Activated naive CD8-positive, alpha-beta T cell (primary cell): ENCODE data around the gene ZNHIT3.
A peak's percentile ranks its signal among the peaks of the same experiment; 100 is the strongest.
"Not testable (repeated sequence)": the region's sequence is repeated elsewhere in the genome, so short reads cannot be mapped to it uniquely, and the experiment has no call there.

Experiments used
- H3K27ac Mint-ChIP-seq: one replicate; pipeline ENCODE4 v1.8.0; 2021; ENCODE audit warnings: mixed read lengths
- H3K27me3 Mint-ChIP-seq: one replicate; pipeline ENCODE4 v1.8.0; 2021; ENCODE audit warnings: mixed read lengths
- H3K36me3 Mint-ChIP-seq: one replicate; pipeline ENCODE4 v1.8.0; 2021; ENCODE audit warnings: mixed read lengths
- H3K4me1 Mint-ChIP-seq: one replicate; pipeline ENCODE4 v1.8.0; 2021; ENCODE audit warnings: low read depth, mixed read lengths
- H3K4me3 Mint-ChIP-seq: one replicate; pipeline ENCODE4 v1.8.0; 2021; ENCODE audit warnings: mild to moderate bottlenecking, mixed read lengths
- H3K9me3 Mint-ChIP-seq: one replicate; pipeline ENCODE4 v1.8.0; 2021; ENCODE audit warnings: low read depth, mixed read lengths

Gene ZNHIT3

DNA sequence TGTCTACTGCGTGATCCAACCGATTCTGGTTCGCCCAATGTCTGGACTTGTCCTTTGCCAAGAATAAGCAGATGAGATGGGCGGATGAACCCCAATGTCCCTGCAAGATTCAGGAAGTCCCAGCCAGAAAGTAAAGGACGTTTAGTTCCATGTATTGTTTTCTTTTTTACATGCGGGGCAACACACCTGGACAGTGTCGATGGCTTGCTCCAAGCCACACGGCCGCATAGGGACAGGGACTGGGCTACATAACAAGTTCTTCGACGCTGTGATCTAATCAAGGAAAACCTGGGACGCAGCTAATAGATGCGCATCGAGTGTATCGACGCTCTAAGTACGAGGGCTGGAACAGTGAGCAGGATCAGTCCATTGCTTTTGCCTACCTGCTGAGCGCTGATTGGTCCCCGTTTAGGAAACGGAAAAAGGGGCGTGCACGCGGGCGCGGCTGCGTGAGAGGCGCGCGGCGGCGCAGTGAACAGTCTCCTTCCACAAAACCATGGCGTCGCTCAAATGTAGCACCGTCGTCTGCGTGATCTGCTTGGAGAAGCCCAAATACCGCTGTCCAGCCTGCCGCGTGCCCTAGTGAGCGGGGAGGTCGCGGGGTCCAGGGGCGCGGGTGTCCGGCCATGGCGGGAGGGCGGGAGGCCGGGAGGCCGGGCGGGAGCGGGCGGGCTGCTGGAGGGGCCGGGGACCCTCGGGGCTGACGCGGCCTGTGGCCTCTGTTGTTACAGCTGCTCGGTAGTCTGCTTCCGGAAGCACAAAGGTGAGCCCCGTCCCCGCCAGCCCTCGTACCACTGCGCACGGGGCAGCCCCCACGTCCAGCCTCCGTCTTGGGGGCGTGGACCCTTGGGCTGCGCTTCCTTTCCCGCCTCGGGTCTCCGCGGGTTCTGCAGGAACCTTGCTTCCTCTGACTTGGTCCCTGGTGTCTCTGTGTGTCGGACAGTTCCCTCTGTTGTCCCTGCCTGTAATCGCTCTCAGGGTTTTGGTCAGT is at the start of gene ZNHIT3:
Gene ZNHIT3, plus strand, starts transcription at position 478 of the 991 bp plus-strand sequence. Its CDS starts 19 bp downstream, at position 497.
- peak within 1 kb of the TSS; percentile 99 for H3K4me3 Mint-ChIP-seq

DNA sequence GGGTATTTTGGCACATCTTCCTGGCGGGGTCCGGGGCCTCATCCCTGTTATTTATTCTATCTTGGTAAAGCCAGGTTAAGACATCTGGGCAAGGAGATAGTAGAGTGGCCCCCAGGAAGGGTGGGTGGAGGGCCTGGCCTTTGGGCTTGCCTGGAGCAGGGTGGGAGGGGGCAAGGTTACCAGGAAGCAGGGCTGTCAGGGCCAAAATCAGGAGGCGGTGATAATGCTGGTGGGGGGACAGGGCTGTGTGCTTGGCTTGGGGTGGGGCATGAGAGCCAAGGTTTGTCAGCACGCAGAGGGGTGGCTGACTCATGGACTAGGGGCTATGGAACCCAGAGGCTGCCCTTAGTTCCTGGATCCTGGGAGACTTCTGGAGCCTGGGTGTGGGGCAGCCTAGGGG is 44.7 kb upstream of the ZNHIT3 start:
- H3K27ac Mint-ChIP-seq, H3K4me1 Mint-ChIP-seq, H3K9me3 Mint-ChIP-seq, H3K27me3 Mint-ChIP-seq, H3K4me3 Mint-ChIP-seq, H3K36me3 Mint-ChIP-seq: not testable (repeated sequence)

More for the DNA sequence above, at the start of gene ZNHIT3:
- Mint-ChIP-seq H3K27ac (peak within 1 kb of the TSS; percentile 100), H3K4me1 (peaks cover 51% of the 10 kb centered on the region), H3K9me3 (no peaks in the 10 kb centered on the region), H3K36me3 (peaks cover 16% of the 10 kb centered on the region), H3K27me3 (peaks cover 8% of the 10 kb centered on the region)

DNA sequence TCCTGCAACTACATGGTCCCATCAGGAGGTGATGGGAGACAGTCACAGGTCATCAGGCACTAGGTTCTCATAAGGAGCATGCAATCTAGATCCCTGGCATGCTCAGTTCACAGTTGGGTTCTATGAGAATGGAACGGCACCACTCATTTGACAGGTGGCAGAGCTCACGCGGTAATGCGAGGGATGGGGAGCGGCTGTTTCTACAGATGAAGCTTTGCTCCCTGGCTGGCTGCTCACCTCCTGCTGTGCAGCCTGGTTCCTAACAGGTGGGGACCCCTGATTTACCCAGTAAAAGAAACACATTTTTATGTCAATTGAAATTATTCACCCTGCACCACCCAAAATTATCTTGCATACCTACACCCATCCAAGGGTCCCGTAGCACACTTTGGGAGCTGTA is 42.7 kb upstream of the ZNHIT3 start:
- H3K9me3 Mint-ChIP-seq, result no peaks in the 10 kb centered on the region
- H3K27ac Mint-ChIP-seq, result no peak overlapping the region
- no peaks in the 10 kb centered on the region for H3K27me3 Mint-ChIP-seq
- H3K4me3 Mint-ChIP-seq, result no peak overlapping the region
- no peaks in the 10 kb centered on the region for H3K36me3 Mint-ChIP-seq
- no peaks in the 10 kb centered on the region for H3K4me1 Mint-ChIP-seq

DNA sequence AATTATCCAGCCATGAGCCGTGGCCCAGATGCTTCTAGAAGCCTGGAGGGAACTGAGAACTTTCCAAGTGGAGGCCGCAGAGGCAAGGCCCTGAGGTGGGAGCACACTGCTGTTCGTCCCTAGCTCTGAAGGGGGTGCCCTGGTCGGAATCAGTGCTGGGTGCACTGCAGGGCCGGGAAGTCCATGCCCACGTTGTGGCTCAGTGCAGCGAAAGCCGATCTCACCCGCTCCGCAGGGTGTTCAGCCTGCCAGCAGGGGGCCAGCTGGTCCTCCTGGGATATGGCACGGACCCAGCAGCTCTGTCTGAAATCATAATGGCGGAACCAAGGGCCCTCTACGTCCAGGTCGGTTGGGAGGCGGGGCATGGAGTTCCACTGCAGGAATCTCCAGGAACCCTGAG is 36.5 kb upstream of the ZNHIT3 start:
- not testable (repeated sequence) for H3K9me3 Mint-ChIP-seq, H3K4me3 Mint-ChIP-seq, H3K36me3 Mint-ChIP-seq, H3K27me3 Mint-ChIP-seq, H3K27ac Mint-ChIP-seq, H3K4me1 Mint-ChIP-seq

DNA sequence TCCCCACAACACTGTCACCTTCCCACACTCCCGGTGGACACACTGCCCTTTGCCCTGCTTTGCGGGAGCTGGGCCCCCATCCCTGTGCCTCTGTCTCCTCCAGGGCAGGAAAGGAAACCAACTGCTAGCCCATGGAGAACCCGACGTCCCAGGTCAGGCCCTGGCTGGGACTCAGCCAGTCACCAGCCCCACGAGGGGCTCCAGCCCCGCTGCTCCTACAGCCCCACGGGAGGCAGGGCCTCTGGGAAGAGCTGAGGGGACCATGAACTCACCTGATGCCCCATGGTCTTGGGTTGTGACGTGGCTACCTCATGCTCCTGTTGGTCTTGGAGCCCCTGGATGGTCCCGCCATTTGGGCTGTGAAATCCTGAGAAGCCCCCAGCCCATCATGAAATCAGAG is 33.6 kb upstream of the ZNHIT3 start:
- not testable (repeated sequence) for H3K27ac Mint-ChIP-seq, H3K4me1 Mint-ChIP-seq, H3K27me3 Mint-ChIP-seq, H3K4me3 Mint-ChIP-seq, H3K36me3 Mint-ChIP-seq, H3K9me3 Mint-ChIP-seq

DNA sequence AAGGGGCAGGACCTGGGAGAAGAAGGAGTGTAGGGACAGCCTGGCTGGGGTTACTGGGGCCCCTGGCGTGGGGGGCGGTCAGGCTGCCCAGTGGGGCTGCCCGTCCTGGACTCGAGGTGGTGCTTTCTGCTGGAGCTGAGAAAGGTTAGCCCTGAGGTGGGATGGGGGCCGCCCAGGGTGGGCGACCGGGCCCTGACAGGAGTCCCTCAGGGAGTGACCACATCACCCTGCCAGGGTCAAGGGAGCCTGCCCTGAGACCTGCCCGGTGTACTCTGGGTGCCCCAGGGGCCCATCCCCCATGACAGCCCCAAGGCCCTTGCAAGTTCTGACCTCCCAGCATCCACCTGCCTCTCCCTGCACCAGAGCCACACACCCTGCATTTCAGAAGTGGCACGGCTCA is 28.8 kb upstream of the ZNHIT3 start:
- not testable (repeated sequence) for H3K4me3 Mint-ChIP-seq, H3K4me1 Mint-ChIP-seq, H3K9me3 Mint-ChIP-seq, H3K27ac Mint-ChIP-seq, H3K36me3 Mint-ChIP-seq, H3K27me3 Mint-ChIP-seq

DNA sequence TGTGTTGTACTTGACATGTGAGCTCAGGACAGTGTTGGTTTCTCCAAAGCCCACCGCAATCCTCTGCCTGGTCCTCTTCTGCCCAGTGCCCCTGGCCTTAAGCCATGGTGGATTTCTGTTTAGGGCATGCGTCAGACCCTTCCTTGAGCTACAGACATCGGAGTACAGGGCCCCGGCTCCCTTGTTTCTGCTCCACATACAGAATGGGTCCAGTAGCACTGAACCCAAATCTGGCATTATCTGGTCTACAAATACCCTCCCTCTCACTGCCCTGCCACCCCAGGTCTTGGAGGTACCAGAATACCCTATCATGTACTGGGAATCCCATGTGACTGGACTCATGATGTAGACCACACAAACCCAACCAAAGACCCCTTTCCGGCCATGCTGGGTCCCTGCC is 27.4 kb upstream of the ZNHIT3 start:
- Mint-ChIP-seq H3K4me3 (no peak overlapping the region), H3K9me3 (no peaks in the 10 kb centered on the region), H3K27ac (no peak overlapping the region), H3K36me3 (no peaks in the 10 kb centered on the region), H3K4me1 (no peaks in the 10 kb centered on the region), H3K27me3 (peaks cover 14% of the 10 kb centered on the region)

DNA sequence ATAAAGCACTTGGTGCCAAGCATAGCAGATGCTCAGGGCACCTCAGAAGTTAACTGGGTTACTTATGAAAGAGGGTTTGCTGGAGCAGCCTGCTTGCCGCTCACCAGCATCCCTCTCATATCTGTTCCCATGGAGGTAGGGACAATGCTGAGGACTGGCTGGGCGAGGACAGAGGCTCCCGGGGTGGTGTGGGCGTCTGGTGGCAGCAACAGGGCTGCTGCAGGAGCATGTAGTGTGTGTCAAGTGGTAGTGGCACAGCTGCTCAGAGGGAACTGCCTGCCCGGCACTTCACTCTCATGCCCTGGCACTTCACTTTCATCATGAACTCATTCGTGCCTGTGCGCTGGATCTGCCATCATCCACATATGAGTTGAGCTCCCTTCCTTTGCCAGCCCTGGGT is 26.9 kb upstream of the ZNHIT3 start:
- Mint-ChIP-seq H3K4me1 (no peaks in the 10 kb centered on the region), H3K27me3 (peaks cover 14% of the 10 kb centered on the region), H3K27ac (no peak overlapping the region), H3K9me3 (no peaks in the 10 kb centered on the region), H3K4me3 (no peak overlapping the region), H3K36me3 (no peaks in the 10 kb centered on the region)

DNA sequence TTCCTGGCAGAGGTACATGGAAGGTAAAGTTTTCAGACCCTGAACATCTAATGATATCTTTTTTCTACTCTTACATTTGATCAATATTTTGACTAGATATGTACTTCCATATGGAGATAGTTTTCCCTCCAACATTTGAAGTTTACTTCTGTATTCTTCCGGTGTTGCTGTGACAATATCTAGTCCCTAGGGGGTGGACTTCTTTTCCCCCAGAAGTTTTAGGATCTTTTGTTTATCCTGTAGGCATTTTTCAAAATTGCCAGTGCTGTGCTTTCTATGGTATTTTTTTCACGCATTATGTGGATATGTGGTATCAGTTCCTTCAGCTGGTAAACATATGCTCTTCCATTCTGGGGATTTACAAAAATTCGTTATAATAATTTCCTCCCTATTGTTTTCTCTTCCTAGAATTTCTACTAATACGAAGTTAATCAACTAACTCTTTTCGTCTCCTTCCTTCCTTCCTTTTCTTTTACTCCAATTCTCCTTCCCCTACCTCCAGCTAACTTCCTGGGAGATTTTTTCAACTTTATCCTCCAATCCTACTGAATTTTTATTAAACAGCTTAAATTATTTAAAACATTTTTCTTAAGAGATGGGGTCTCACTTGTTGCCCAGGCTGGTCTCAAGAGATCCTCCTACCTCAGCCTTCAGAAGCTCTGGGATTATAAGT is 26.1 kb upstream of the ZNHIT3 start:
- H3K27ac Mint-ChIP-seq, result no peak overlapping the region
- H3K9me3 Mint-ChIP-seq, result no peaks in the 10 kb centered on the region
- H3K27me3 Mint-ChIP-seq, result peaks cover 17% of the 10 kb centered on the region
- H3K4me1 Mint-ChIP-seq, result no peaks in the 10 kb centered on the region
- no peaks in the 10 kb centered on the region for H3K36me3 Mint-ChIP-seq
- H3K4me3 Mint-ChIP-seq, result no peak overlapping the region

DNA sequence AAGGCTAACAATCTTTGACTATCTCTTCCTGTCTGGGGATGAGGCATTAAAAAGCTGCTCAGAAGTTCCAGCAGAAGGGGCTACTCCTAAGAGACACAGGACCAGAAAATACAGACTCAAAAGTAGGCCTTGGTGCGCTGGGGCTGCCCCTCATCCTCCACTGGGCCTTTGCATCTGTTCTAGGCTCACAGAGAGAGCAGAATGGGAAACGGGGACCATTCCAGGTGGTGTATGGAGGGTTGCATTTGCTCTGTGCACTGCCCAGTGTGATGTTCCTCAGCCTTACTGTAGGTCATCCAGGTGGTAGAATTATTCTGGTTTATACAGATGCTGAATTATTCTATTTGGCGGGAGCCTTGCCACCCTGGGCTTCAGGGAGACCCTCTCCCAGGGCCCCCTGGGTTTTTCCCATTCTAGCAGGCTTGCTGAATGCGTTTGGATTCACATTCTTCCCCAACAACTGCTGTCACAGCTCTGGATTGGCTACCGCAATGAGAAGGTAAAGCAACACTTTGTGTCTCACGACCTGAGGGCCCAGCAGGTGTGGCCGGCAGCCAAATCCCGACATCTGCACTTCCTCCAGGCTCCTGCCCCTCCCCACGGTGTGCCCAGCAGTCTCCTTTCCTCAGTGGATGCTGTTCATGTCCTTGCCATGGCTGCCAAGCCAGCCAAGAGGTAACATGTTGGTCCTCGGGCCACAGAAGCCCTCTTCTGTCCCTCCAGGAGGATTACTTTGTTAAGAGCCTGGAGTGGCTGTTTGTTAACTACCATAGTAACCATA is 25.0 kb upstream of the ZNHIT3 start:
- peaks cover 2% of the 10 kb centered on the region for H3K36me3 Mint-ChIP-seq
- H3K4me1 Mint-ChIP-seq, result no peaks in the 10 kb centered on the region
- H3K4me3 Mint-ChIP-seq, result no peak overlapping the region
- H3K27ac Mint-ChIP-seq, result no peak overlapping the region
- no peaks in the 10 kb centered on the region for H3K9me3 Mint-ChIP-seq
- H3K27me3 Mint-ChIP-seq, result peaks cover 19% of the 10 kb centered on the region

DNA sequence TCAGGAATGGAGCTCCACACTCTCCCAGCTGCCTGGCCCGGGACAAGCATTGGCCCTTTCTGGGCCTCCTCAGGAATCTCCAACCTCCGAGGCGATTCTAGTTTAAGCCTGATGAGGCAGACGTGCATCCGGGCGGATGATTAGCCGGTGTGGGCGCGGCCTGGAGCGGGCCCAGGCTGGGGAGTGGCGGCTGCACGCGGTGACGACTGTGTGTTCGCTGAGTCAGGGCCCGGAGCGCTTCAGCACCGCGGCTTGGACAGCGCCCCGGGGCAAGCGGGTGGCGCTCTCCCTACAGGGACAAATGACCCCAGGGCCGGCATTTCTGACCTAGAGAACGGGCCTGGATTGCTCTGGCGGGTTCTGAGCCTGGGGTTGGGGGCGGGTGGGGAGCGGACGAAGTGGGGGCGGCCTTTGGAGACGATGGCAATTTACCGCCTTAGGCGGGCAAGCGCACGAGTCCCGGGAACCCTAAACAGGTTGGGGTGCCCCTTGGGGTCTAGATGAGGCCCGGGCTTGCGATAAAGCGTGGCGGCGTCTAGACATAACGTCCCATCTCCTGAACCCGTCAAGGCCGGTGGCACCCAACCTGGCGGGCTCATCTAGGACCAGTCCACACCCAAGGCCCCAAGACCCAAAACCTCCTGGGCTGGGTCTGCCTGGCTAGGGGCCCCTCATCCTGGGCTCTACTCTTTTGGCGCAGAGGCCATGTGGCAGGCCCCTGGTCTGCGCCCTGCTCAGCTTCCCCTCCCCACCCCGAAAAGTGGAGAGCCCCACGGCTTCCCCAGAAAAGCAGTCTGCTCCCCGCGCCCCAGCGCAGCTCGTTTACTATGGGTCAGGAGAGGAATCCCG is 22.3 kb upstream of the ZNHIT3 start:
- H3K27ac Mint-ChIP-seq, result no peak overlapping the region
- H3K27me3 Mint-ChIP-seq, result peaks cover 23% of the 10 kb centered on the region
- H3K4me3 Mint-ChIP-seq, result no peak overlapping the region
- no peaks in the 10 kb centered on the region for H3K4me1 Mint-ChIP-seq
- H3K9me3 Mint-ChIP-seq, result no peaks in the 10 kb centered on the region
- peaks cover 2% of the 10 kb centered on the region for H3K36me3 Mint-ChIP-seq

DNA sequence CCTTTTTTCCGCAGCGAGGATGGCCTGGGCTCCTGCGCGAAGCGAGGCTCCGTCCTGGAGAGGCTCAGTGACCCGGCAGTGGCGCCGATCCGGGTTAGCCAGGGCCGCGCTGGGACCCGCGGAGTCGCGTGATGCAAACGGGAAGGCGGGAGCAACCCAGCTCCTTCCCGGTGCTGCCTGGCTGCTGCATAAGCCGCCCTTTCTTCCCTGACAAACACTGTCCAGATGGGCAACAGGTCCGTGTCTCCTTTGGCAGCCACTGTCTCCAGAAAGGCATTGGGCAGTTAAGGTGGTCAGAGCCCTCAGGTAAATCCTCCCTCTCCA is 21.8 kb upstream of the ZNHIT3 start:
- H3K9me3 Mint-ChIP-seq, result no peaks in the 10 kb centered on the region
- peaks cover 2% of the 10 kb centered on the region for H3K36me3 Mint-ChIP-seq
- peaks cover 23% of the 10 kb centered on the region for H3K27me3 Mint-ChIP-seq
- H3K4me3 Mint-ChIP-seq, result no peak overlapping the region
- H3K4me1 Mint-ChIP-seq, result no peaks in the 10 kb centered on the region
- no peak overlapping the region for H3K27ac Mint-ChIP-seq

DNA sequence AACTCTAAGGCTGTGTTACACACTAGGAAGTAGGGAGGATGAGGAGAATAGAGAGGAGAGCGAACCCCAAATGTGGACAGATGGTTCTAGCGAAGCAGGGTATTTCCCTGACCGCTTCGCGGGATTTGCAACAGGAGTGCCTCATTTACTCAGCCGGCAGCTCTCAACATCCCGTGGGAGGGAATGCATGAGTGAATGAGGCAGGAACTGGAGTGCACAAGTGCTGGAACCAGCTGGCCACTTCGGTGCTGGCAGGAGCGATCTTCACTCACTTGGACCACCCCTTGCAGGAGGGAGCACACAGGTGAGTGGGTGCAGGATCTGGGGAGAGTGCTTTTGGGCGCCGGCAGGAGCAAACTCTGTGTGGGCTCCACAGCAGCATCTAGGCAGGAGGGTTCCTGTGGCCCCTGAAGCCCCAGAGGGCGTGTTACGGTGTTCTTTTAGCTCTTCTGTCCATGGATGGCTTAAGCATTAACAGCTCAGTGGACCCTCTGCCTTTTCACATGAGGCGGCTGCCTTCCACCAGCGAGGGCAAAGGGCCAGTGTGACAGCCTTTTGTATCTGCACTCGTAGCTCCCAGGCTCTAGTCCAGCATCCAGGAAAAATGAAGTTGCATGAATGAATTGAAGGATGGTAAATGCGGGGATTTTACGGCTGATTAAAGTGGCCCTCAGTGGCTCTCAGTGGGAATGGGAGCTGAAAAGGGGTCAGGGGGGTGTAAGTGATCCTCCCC is 17.4 kb upstream of the ZNHIT3 start:
- H3K4me3 Mint-ChIP-seq, result no peak overlapping the region

DNA sequence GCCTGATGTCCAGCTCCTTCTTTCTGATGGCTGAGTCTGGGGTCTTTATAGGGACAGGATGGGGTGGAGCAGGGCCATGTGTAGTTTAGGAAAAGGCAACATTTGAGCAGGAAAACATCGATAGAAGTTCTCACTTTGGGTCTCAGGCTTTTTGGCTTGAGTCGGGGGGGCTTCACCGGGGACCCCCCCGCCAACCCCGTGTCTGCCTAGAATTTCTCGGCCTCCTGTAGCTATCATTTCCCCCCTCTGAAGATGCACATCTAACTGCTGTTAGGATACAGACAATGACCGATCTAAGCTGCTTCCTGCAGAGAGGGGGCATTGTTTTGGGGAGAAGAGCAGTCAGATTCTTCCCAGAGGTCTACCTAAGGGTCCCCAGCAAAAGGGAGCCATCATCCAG is 16.7 kb upstream of the ZNHIT3 start:
- H3K27ac Mint-ChIP-seq, result no peak overlapping the region
- H3K4me3 Mint-ChIP-seq, result no peak overlapping the region
- no peaks in the 10 kb centered on the region for H3K4me1 Mint-ChIP-seq
- no peaks in the 10 kb centered on the region for H3K9me3 Mint-ChIP-seq
- peaks cover 2% of the 10 kb centered on the region for H3K36me3 Mint-ChIP-seq
- H3K27me3 Mint-ChIP-seq, result peaks cover 11% of the 10 kb centered on the region

More for the DNA sequence above, 17.4 kb upstream of the ZNHIT3 start:
- H3K9me3 Mint-ChIP-seq, result no peaks in the 10 kb centered on the region
- H3K4me1 Mint-ChIP-seq, result no peaks in the 10 kb centered on the region
- H3K27me3 Mint-ChIP-seq, result peaks cover 11% of the 10 kb centered on the region
- H3K36me3 Mint-ChIP-seq, result peaks cover 2% of the 10 kb centered on the region
- H3K27ac Mint-ChIP-seq, result no peak overlapping the region
